A673 (cell line): ENCODE data around the gene SLC22A23. TPM values are rescaled to one million over a fixed set of nuclear protein-coding genes. Genes with fewer than 3 reads are reported as not detected.

Experiments used
- BruUV-seq: library from RNA; stranded (reverse); fragments of 400-500 nt; replicated peaks from 2 replicates; lab custom pipeline; 2021; lab: Mats Ljungman, UMichigan
- CTCF ChIA-PET: fragments of 300-600 bp; sonication (Branson Sonifier 250); formaldehyde crosslinking; loops from one replicate; lab custom pipeline; 2022; ENCODE audit warnings: antibody characterized with exemption; lab: Charles Lee
- POLR2A ChIA-PET: fragments of 300-600 bp; sonication (Branson Sonifier 250); formaldehyde crosslinking; loops from one replicate; lab custom pipeline; 2022; ENCODE audit warnings: antibody characterized with exemption; ENCODE audit not compliant: low non-redundant PET; lab: Charles Lee
- DNase-seq: peaks from one replicate; pipeline ENCODE4 v3.0.0-alpha.2; 2015; ENCODE audit warnings: low spot score
- H3K27ac ChIP-seq: fragments of 200-600 bp; sonication (generic); 2 replicates; pipeline ENCODE4 v1.5.1; 2016; ENCODE audit warnings: mixed run types, low read depth, mild to moderate bottlenecking, mixed read lengths, antibody characterized with exemption, low read length; ENCODE audit not compliant: poor library complexity, severe bottlenecking
- H3K27me3 ChIP-seq: fragments of 200-600 bp; sonication (generic); replicated peaks from 2 replicates; pipeline ENCODE4 v1.6.1; 2017; ENCODE audit warnings: mixed run types, low read depth, mild to moderate bottlenecking, mixed read lengths, antibody characterized with exemption, low read length; ENCODE audit not compliant: insufficient read depth, poor library complexity
- H3K36me3 ChIP-seq: fragments of 200-600 bp; sonication (generic); 2 replicates; pipeline ENCODE4 v1.6.1; 2016; ENCODE audit warnings: mixed run types, mild to moderate bottlenecking, mixed read lengths, antibody characterized with exemption, low read length; ENCODE audit not compliant: insufficient read depth, poor library complexity, severe bottlenecking
- H3K4me1 ChIP-seq: fragments of 200-600 bp; sonication (generic); 2 replicates; pipeline ENCODE4 v1.6.1; 2017; ENCODE audit warnings: mixed run types, mild to moderate bottlenecking, mixed read lengths, antibody characterized with exemption, low read length; ENCODE audit not compliant: insufficient read depth, poor library complexity, severe bottlenecking
- H3K4me3 ChIP-seq: fragments of 200-600 bp; sonication (generic); 2 replicates; pipeline ENCODE4 v1.5.1; 2016; ENCODE audit warnings: low read depth, mixed run types, mild to moderate bottlenecking, mixed read lengths, low read length; ENCODE audit not compliant: poor library complexity, severe bottlenecking
- H3K9me3 ChIP-seq: fragments of 200-600 bp; sonication (generic); 2 replicates; pipeline ENCODE4 v1.6.1; 2016; ENCODE audit warnings: mixed run types, low read depth, mild to moderate bottlenecking, mixed read lengths, antibody characterized with exemption, low read length; ENCODE audit not compliant: poor library complexity, severe bottlenecking
- CTCF ChIP-seq: fragments of 300-800, 200-600 bp; sonication (generic); conservative IDR thresholded peaks from 2 replicates; pipeline ENCODE4 v1.5.1; 2017; ENCODE audit warnings: low read depth, mild to moderate bottlenecking, antibody characterized with exemption, low read length, moderate library complexity, mixed read lengths
- EZH2 ChIP-seq: fragments of 200-600 bp; sonication (generic); IDR thresholded peaks from 2 replicates; pipeline ENCODE4 v1.6.1; 2017; ENCODE audit warnings: borderline replicate concordance, low read depth, mild to moderate bottlenecking, mixed read lengths, antibody characterized with exemption, low read length; ENCODE audit not compliant: poor library complexity, severe bottlenecking
- intact Hi-C: fragments of 100-400 bp; cut with micrococcal nuclease; formaldehyde crosslinking; loops from one replicate; pipeline ENCODE4 v1.10.0; 2022; ENCODE audit not compliant: unreplicated experiment
- total RNA-seq: library from RNA; stranded (reverse); gene quantifications from 2 replicates; pipeline ENCODE4 v1.2.3, GENCODE V29; 2021

SLC22A23 gene
- total RNA-seq, 1 experiment from 2014 or later, result 6.2 TPM

GRCh38 chr6:3316331-3316730 is 140.5 kb downstream of the SLC22A23 start:
- no peak for DNase-seq
- BruUV-seq, result no TSS peak
- TF ChIP-seq CTCF, result no peak
- TF ChIP-seq EZH2, result no peak
- ChIA-PET CTCF (no interaction called here), POLR2A (no interaction called here)
- Histone ChIP-seq H3K4me3 (no peak overlapping the region), H3K9me3 (no peaks in the 10 kb centered on the region), H3K27me3 (no peaks in the 10 kb centered on the region), H3K27ac (no peak overlapping the region), H3K36me3 (no peaks in the 10 kb centered on the region), H3K4me1 (no peaks in the 10 kb centered on the region)
- intact Hi-C loops, result no loop called here

GRCh38 chr6:3315841-3316240 is 141.0 kb downstream of the SLC22A23 start:
- intact Hi-C loops, result no loop called here
- DNase-seq, result no peak
- Histone ChIP-seq H3K9me3 (no peaks in the 10 kb centered on the region), H3K27me3 (no peaks in the 10 kb centered on the region), H3K4me1 (peaks cover 2% of the 10 kb centered on the region), H3K27ac (no peak overlapping the region), H3K36me3 (no peaks in the 10 kb centered on the region), H3K4me3 (no peak overlapping the region)
- CTCF ChIA-PET, result no interaction called here
- BruUV-seq, result no TSS peak
- POLR2A ChIA-PET, result no interaction called here
- no peak for TF ChIP-seq CTCF
- TF ChIP-seq EZH2, result no peak

GRCh38 chr6:3314621-3315467 is 142.0 kb downstream of the SLC22A23 start:
- no TSS peak for BruUV-seq
- TF ChIP-seq CTCF, result no peak
- TF ChIP-seq EZH2, result no peak
- no peak overlapping the region for H3K27ac ChIP-seq
- no peaks in the 10 kb centered on the region for H3K27me3 ChIP-seq
- H3K9me3 ChIP-seq, result no peaks in the 10 kb centered on the region
- intact Hi-C loops, result no loop called here
- H3K4me3 ChIP-seq, result no peak overlapping the region
- peaks cover 5% of the 10 kb centered on the region for H3K4me1 ChIP-seq
- CTCF ChIA-PET, result no interaction called here
- POLR2A ChIA-PET, result no interaction called here
- no peak for DNase-seq
- no peaks in the 10 kb centered on the region for H3K36me3 ChIP-seq
